GM21737 (cell line): ENCODE data around the gene CDH13.

ENCODE experiments used
- ATAC-seq: cut with Tn5 transposase; IDR thresholded peaks from one replicate; pipeline ENCODE4 v1.9.1; 2021; ENCODE audit warnings: mild to moderate bottlenecking, moderate library complexity; ENCODE audit not compliant: unreplicated experiment

CDH13 gene

GRCh38 chr16:83095941-83096692 is 469.3 kb downstream of the CDH13 start:
- ATAC-seq: no peak

GRCh38 chr16:83098536-83098935 is 471.8 kb downstream of the CDH13 start:
- no peak for ATAC-seq

- ATAC-seq: no peak
These were observed 473.9 kb downstream of the CDH13 start for GRCh38 chr16:83100679-83101078.

- ATAC-seq: no peak
These were observed 475.6 kb downstream of the CDH13 start for GRCh38 chr16:83102336-83102735.

GRCh38 chr16:83105279-83106077 is 478.7 kb downstream of the CDH13 start:
- no peak for ATAC-seq

GRCh38 chr16:83109490-83110125 is 482.8 kb downstream of the CDH13 start:
- ATAC-seq: no peak

GRCh38 chr16:83110269-83110668 is 483.5 kb downstream of the CDH13 start:
- ATAC-seq: no peak

- no peak for ATAC-seq
These were observed 486.5 kb downstream of the CDH13 start for GRCh38 chr16:83113317-83113716.

- no peak for ATAC-seq
These were observed 487.0 kb downstream of the CDH13 start for GRCh38 chr16:83113811-83114210.

- no peak for ATAC-seq
These were observed 488.9 kb downstream of the CDH13 start for GRCh38 chr16:83115491-83116232.

GRCh38 chr16:83116274-83116892 is 489.6 kb downstream of the CDH13 start:
- ATAC-seq: no peak

GRCh38 chr16:83117810-83118209 is 491.0 kb downstream of the CDH13 start:
- ATAC-seq: no peak

GRCh38 chr16:83118365-83118764 is 491.6 kb downstream of the CDH13 start:
- no peak for ATAC-seq

- ATAC-seq: no peak
These were observed 499.3 kb downstream of the CDH13 start for GRCh38 chr16:83125999-83126568.

- no peak for ATAC-seq
These were observed 501.3 kb downstream of the CDH13 start for GRCh38 chr16:83128041-83128440.

- ATAC-seq: no peak
These were observed 503.3 kb downstream of the CDH13 start for GRCh38 chr16:83130039-83130438.

- no peak for ATAC-seq
These were observed 507.9 kb downstream of the CDH13 start for GRCh38 chr16:83134638-83135037.

- ATAC-seq: no peak
These were observed 509.6 kb downstream of the CDH13 start for GRCh38 chr16:83136419-83136818.

GRCh38 chr16:83136924-83137323 is 510.2 kb downstream of the CDH13 start:
- no peak for ATAC-seq

- no peak for ATAC-seq
These were observed 510.6 kb downstream of the CDH13 start for GRCh38 chr16:83137326-83137781.
